BE2C (cell line): ENCODE results near the gene PPP1R15A.
A peak's percentile ranks its signal among the peaks of the same experiment; 100 is the strongest.
"Not testable (repeated sequence)": the region's sequence is repeated elsewhere in the genome, so short reads cannot be mapped to it uniquely, and the experiment has no call there.

Source experiments
- DNase-seq: peaks from one replicate; pipeline ENCODE4 v3.0.0-alpha.2; 2020
- H3K27me3 ChIP-seq: fragments of 250-450 bp; sonication (Bioruptor Pico); 2 replicates; pipeline ENCODE4 v1.5.1; 2020; ENCODE audit warnings: mild to moderate bottlenecking
- H3K36me3 ChIP-seq: fragments of 250-450 bp; sonication (Bioruptor Pico); 2 replicates; pipeline ENCODE4 v1.5.1; 2020; ENCODE audit warnings: mild to moderate bottlenecking
- H3K4me1 ChIP-seq: fragments of 250-450 bp; sonication (Bioruptor Pico); 2 replicates; pipeline ENCODE4 v1.5.1; 2020
- H3K4me3 ChIP-seq: 2 replicates; pipeline ENCODE4 v1.5.1; 2011; ENCODE audit warnings: low read depth, low read length
- H3K9me3 ChIP-seq: fragments of 250-450 bp; sonication (Bioruptor Pico); 2 replicates; pipeline ENCODE4 v1.5.1; 2020
- CTCF ChIP-seq: IDR thresholded peaks from 2 replicates; pipeline ENCODE4 v1.5.1; 2012; ENCODE audit warnings: mild to moderate bottlenecking, low read depth, low read length

Gene PPP1R15A

GRCh38 chr19:48900477-48901406, 28.5 kb downstream of the PPP1R15A start:
- no peaks in the 10 kb centered on the region for H3K27me3 ChIP-seq
- no peak for DNase-seq

GRCh38 chr19:48902291-48902690, 30.1 kb downstream of the PPP1R15A start:
- not testable (repeated sequence) for H3K4me1 ChIP-seq, DNase-seq, H3K4me3 ChIP-seq, H3K27me3 ChIP-seq, H3K36me3 ChIP-seq, H3K9me3 ChIP-seq

More at GRCh38 chr19:48900477-48901406, 28.5 kb downstream of the PPP1R15A start:
- no peaks in the 10 kb centered on the region for H3K9me3 ChIP-seq
- H3K4me3 ChIP-seq = peak overlapping the region; percentile 89
- H3K4me1 ChIP-seq = no peaks in the 10 kb centered on the region
- TF ChIP-seq CTCF = no peak
- H3K36me3 ChIP-seq = peaks cover 6% of the 10 kb centered on the region; the same call in 1 of the 2 replicates

DNA sequence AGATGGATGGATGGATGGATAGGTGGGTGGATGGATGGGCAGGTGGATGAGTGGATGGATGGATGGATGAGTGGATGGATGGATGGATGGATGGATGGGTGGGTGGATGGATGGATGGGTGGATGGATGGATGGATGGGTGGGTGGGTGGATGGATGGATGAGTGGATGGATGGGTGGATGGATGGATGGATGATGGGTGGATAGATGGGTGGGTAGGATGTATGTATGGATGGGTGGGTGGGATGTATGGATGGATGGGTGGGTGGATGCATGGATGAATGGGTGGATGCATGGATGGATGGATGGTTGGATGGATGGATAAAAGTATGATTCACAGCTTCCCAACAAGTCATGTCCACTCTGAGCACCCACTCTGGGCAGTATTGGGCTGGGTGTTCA, 31.6 kb downstream of the PPP1R15A start:
- not testable (repeated sequence) for DNase-seq, H3K27me3 ChIP-seq, H3K9me3 ChIP-seq, H3K4me1 ChIP-seq, H3K36me3 ChIP-seq, H3K4me3 ChIP-seq

DNA sequence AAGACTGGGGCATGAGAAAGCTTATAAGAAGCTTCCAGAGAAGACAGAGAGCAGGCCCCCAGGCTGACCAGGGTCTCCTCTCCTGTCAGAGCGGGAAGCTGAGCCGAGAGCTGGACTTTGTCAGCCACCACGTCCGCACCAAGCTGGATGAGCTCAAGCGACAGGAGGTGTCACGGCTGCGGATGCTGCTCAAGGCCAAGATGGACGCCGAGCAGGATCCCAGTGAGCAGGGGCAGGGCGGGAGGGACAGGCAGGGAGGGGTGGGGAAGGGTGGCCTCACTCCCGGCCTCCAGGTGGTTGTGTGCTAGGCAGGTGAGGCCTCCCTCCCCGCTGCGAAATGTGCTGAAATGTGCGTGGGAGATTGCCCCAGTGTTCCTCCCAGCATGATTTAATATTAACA, 33.4 kb downstream of the PPP1R15A start:
- no peak for DNase-seq
- H3K4me3 ChIP-seq = no peak overlapping the region
- H3K4me1 ChIP-seq = no peaks in the 10 kb centered on the region
- peaks cover 10% of the 10 kb centered on the region for H3K36me3 ChIP-seq
- no peak for TF ChIP-seq CTCF
- no peaks in the 10 kb centered on the region for H3K27me3 ChIP-seq
- no peaks in the 10 kb centered on the region for H3K9me3 ChIP-seq

DNA sequence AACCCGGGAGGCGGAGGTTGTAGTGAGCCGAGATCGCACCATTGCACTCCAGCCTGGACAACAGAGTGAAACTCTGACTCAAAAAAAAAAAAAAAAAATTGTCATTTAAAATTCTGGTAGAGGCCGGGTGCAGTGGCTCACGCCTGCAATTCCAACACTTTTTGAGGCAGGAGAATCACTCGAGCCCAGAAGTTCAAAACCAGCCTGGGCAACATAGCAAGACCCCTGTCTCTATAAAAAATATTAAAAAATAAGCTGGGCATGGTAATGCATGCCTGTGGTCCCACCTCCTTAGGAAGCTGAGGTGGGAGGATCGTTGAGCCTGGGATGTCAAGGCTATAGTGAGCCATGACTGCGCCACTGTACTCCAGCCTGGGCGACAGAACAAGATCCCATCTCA, 34.1 kb downstream of the PPP1R15A start:
- no peak for TF ChIP-seq CTCF
- Histone ChIP-seq H3K9me3 (no peaks in the 10 kb centered on the region), H3K4me3 (no peak overlapping the region), H3K27me3 (no peaks in the 10 kb centered on the region), H3K4me1 (no peaks in the 10 kb centered on the region), H3K36me3 (peaks cover 15% of the 10 kb centered on the region)
- no peak for DNase-seq

DNA sequence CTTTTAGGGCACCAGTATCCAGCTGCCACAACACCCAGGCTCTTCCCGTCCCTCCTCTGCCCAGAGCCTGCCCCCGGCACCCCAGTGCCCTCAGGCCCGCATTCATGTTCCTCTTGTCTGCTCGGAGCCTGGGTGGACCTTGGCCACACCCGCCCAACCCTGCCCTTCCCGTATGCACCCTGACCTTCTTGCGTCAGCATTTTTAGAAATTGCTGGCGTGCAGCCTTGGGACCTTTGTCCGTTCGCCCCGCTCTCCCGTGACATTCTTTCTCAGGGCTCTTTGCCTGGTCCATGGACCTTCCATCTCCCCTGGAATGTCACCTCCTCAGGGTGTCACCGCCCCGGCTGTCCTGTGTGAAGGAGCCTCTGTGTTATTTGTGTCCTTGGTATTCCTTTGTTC, 35.5 kb downstream of the PPP1R15A start:
- peaks cover 24% of the 10 kb centered on the region for H3K36me3 ChIP-seq
- no peak overlapping the region for H3K4me3 ChIP-seq
- no peak for TF ChIP-seq CTCF
- no peaks in the 10 kb centered on the region for H3K4me1 ChIP-seq
- no peaks in the 10 kb centered on the region for H3K9me3 ChIP-seq
- no peak for DNase-seq
- H3K27me3 ChIP-seq = no peaks in the 10 kb centered on the region

DNA sequence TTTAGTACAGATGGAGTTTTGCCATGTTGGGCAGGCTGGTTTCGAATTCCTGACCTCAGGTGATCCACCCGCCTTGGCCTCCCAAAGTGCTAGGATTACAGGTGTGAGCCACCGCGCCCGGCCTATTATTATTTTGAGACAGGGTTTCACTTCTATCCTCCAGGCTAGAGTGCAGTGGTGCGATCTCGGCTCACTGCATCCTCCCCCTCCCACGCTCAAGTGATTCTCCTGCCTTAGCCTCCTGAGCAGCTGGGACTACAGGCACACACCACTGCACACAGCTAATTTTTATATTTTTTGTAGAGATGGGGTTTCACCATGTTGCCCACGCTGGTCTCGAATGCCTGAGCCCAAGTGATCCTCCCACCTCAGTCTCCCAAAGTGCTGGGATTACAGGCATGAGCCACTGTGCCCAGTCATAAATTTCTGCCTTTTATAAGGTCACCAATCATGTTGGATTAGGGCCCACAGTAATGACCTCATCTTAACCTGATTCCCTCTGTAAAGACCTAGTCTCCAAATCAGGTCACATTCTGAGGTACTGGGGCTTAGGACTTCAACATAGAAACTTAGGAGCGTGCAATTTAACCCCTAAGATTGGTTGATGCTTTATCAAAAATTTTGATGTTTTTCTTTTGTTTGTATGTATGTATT, 37.3 kb downstream of the PPP1R15A start:
- H3K9me3 ChIP-seq, H3K4me3 ChIP-seq, H3K27me3 ChIP-seq, DNase-seq, H3K4me1 ChIP-seq: not testable (repeated sequence)
- peaks cover 36% of the 10 kb centered on the region for H3K36me3 ChIP-seq
